G401.6 (cell line): Measurements from ENCODE around the gene ARMC8.

Source experiments
- FAIRE-seq: peaks from 2 replicates; lab custom pipeline; 2012; peaks lifted over from hg19 to GRCh38; lab: Jason Lieb, UNC

The ARMC8 gene

DNA sequence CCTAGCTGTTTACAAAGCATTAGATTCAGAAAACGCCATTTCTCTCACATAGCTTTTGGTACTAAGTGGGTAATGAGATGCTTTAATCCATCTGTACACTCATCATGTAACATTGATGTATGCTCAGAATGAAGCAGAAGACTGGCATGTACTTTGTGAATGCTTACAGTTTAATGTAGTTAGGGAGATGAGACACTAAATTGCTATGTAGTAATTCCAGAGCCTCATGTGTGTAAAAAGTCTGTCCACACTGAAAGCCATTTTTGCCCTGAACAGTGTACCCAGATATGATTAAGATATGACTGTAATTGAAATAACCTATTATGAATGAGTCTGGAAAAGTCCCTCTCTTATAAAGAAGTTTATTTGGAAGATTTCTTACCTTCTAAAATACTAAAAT lies 66.5 kb downstream of the ARMC8 start:
- FAIRE-seq: no peak

DNA sequence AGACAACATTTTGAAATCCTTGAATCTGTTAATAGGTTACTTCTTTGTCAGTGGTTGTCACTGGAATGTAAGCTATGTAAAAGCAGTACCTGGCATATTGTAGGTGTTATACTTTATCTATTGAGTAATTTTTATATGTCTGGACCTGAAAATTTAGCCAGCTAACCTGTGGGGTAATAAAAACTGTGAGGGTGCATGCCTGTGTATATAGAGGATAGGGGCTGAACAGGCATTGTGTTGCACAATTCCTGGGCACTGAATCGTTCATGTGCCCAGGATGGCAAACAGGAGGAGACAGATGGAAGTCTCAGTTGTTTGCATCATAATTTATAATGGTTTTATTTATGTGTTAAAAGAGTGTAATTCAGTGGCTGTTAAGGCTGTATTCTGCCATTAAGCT lies 67.1 kb downstream of the ARMC8 start:
- no peak for FAIRE-seq

GRCh38 chr3:138256022-138256421 lies 68.9 kb downstream of the ARMC8 start:
- FAIRE-seq: no peak

DNA sequence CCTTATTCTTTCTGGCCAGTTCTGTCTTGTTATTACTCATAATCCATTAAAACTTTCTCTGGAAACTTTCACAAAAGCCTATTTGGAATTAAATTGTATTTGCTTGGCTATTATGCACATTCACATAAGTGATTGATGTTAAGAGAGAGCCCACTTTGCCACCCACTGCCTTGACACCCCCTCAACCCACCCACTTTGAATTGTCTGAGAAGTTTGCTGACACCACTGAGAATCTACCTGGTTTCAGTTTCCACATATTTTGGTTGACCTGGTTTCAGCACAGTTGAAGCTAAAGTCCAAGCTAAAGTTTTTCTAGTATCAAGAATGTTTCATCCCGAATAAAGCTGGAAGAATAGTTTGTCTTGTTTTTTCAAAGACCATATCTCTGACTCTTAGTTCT lies 70.9 kb downstream of the ARMC8 start:
- FAIRE-seq: no peak

DNA sequence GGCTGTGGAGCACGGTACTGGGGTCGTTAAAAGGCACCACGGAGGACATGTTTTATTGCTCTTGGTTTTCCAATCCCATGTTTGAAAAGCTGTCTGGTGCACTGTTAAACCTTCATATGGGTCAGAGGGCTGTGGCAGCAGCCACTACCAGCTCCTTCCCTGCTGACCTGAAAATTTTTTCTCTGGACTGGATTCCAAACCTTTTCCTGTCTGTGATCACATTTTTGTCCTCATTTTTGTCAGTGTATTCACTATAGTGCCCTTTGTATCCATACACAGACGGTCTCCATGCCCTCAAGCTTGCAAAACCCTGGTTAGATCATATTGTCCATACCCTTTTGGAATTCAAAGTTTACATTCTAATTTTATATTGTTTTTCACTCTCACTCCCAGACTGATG lies 72.0 kb downstream of the ARMC8 start:
- FAIRE-seq: no peak

DNA sequence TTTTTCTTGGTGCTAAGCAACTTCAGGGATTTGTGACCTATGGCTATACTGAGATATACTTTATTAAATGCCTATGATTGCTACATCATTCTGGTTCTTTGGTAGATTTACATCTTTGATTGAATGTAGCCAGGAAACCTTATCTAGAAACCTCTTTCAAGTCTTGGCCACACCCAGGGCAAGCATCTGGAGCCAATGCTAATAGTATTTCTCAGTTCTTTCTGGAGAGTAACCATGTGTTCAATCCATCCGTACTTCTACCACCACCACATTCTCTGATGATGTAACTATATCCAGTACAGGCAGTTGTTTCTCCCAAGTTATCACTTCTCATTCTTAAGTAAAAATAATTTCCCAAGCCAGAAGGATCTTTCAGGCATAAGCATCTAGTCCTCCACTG lies 73.5 kb downstream of the ARMC8 start:
- FAIRE-seq: no peak

GRCh38 chr3:138263104-138263503 lies 76.0 kb downstream of the ARMC8 start:
- FAIRE-seq: peak; percentile 34

- no peak for FAIRE-seq
These were observed 78.6 kb downstream of the ARMC8 start for GRCh38 chr3:138265745-138266144.

DNA sequence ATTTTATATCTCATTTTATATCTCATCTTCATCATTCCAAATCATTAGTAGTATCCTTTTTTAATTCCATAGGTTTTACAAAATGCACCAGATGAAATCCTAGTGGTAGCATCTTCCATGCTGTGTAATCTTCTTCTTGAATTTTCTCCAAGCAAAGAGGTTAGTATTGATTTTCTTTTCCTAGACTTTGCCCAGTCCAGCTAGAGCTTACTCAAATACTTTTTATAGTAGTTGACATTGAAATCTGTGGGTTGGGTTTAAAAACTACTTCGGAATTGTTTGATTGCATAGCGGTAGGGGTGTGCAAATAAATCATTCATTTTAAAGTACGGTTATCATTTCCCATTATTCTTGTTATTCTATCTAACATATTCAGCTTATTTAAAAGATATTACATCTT lies 80.0 kb downstream of the ARMC8 start:
- no peak for FAIRE-seq

GRCh38 chr3:138270245-138270644 lies 83.1 kb downstream of the ARMC8 start:
- FAIRE-seq: peak; percentile 48

GRCh38 chr3:138271189-138271794 lies 84.2 kb downstream of the ARMC8 start:
- FAIRE-seq: no peak

DNA sequence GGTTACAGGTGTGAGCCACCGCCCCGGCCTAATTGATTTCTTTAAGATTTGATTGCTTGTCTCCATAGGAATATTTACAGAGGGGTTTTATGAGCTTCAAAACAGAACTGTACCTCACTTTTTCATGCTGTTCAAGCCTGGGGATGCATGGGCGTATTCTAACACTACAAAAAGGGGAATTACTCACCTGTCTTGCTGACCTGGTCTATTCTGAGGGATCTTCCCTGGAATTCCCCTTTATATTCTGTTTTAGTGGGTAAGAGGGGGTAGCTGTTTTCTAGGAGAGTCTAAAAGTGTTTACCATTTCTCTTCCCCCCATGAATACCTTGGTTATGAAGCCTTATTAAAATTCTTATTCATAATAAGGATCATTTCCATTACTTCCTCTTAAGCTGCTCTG lies 94.5 kb downstream of the ARMC8 start:
- FAIRE-seq: no peak

DNA sequence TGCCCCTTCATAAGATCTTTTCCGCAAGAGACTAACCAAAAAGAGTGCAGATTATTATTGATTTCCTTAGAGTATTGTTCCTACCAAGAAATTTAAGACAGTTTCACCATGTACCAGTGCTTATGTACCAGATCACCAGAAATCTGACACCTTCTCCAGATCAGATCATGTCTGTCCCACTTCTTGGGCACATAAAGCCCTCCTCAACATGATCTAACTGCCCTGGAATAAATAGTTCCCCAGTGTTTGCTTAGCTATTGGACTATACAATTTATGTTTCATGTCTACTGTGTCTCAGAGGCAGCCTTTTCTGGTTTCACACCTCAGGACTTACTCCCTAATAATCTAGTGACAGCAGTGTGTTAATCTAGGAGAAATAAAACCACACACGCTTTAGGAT lies 95.7 kb downstream of the ARMC8 start:
- FAIRE-seq: no peak

- FAIRE-seq: no peak
These were observed 97.0 kb downstream of the ARMC8 start for GRCh38 chr3:138284079-138284478.

DNA sequence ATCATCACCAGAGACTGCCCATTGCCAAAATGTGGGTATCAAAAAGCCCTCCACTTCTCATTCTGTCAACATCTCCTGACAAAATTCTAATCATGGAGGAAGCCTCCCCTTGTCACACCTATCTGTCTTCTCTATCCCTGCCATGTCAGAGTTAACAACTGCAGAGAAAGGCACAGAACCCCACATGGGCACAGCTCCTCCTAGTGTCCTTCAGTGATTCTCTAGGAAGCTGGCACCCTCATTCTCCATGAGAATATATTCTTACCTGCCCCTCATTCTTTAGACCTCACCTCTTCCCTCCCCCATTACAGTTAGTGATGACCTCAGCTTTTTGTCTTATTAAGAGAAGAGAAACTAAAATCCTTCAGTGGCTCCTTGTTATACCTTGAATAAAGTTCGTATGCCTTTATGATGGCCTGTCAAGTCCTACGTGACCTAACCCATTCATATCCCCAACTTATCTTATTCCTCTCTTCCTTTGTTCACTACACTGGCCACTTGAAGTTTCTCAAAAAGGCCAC lies 97.9 kb downstream of the ARMC8 start:
- FAIRE-seq: no peak

- no peak for FAIRE-seq
These were observed 102.2 kb downstream of the ARMC8 start for GRCh38 chr3:138289260-138289659.

GRCh38 chr3:138289701-138290100 lies 102.6 kb downstream of the ARMC8 start:
- FAIRE-seq: no peak

GRCh38 chr3:138296639-138297038 lies 109.5 kb downstream of the ARMC8 start:
- FAIRE-seq: no peak

DNA sequence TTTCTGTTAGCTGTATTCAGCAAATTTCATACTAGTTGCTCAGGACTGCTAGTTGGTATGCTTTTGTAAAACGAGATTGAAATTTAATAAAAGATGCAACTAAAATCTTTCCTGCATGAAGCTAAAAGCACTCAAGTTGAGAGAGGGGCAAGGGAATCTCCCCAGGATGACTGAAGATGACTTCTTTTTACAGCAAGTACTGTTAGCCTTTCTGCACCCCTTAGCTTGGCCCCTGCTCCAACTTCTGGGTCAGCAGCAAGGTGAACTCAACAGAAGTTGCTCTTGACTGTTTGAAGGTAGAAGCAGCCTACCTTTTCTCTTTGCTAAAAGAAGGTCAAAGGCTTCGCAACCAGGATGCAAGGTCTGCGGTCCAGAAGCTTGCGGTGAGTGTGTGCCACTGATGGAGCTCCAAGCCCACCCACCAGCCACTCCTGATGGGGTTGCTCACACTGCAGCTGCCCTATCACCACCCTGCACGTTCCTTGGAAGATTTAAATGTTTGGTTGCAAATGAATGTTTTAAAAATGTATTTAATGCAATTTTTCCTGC lies 110.0 kb downstream of the ARMC8 start:
- no peak for FAIRE-seq

DNA sequence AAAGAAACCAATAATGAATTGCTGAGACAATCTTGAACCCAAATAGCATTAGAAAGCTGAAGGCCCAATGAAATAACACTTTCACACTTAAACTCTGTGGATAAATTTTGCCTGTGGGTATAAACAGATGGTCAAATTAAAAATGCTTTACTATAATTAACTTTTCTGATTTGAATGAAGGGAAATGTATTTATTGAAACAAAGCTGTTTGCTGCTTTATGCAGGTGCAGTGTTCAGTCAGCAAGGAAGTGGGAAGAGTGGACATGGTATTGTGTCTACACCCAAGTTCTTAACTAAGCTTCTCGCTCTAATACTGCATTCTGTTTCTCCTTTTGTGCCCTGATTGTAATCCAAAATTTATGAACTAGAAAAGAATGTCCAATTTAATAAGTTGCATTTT lies 110.8 kb downstream of the ARMC8 start:
- no peak for FAIRE-seq

DNA sequence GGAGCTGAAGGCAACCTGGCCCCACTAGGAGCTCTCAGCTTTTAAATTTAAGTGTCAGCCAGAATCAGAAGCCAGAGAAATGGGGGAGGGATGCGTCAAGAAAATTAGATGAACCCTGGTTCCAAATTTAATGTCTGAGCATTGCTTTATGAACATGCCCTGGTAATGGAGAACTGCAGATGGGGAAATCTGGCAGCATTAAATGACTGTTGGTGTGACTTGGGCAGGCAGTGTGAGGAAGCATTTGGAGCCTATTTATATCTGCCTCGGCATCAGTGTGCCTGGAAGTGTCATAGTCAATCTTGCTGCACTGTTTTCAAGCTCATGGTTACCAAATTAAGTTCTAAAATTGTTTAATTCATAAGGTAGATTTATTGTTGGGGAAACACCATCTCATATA lies 113.5 kb downstream of the ARMC8 start:
- FAIRE-seq: no peak

DNA sequence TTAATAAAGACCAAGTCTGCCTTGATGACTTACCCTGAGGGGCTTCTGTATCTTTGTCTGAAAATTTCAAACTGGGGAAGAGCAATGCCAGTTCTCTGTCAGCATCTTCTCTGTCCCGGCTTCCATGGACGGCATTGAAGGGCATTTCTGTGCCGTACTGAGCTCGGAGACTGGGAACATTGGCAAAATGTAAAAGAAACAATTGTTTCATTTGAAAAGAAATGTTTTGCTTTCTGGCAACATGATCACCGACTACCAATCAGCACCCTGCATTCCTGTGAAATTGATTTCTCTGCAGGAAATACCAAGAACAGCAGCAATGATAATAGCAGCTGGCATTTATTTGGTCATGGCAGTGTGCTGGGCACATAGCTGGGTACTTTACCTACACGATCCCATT lies 116.4 kb downstream of the ARMC8 start:
- no peak for FAIRE-seq

DNA sequence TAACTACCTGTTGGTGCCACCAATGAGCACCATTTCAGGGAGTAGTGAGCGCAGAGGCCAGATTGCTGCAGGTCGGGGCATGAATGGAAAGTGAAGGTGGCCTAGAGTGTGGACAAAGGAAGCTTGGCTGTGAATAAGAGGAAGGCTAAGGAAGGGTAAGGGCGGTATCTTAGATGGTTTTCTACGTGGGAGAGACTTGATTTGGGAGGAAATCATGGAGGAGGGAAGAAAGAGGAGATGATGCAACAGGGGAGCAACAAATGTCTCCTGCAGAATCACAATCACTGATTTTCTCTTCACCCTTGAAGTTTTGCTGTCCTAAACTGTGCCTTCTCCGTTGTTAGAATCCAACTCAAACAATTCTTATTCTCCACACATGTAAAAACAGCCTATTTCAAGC lies 120.8 kb downstream of the ARMC8 start:
- no peak for FAIRE-seq

- FAIRE-seq: no peak
These were observed 121.7 kb downstream of the ARMC8 start for GRCh38 chr3:138308783-138309182.

DNA sequence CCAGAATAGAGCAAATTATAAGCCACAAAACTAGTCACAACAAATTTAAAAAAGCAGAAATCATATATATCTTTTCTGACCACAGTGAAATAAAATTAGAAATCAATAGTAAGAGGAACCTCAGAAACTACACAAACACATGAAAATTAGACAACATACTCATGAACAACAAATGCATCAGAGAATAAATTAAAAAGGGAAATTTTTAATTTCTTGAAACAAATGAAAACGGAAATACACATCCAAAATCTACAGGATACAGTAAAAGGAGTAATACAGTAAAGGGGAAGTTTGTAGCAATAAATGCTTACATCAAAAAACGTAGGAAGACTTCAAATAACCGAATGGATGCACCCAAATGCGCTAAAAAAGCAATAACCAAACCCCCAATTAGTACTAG lies 123.4 kb downstream of the ARMC8 start:
- FAIRE-seq: no peak
